ENCODE measurements around the gene APOL1. TPM values are rescaled to one million over a fixed set of nuclear protein-coding genes. Genes with fewer than 3 reads are reported as not detected.
"Not testable (repeated sequence)": the region's sequence is repeated elsewhere in the genome, so short reads cannot be mapped to it uniquely, and the experiment has no call there.

Gene APOL1
- total RNA-seq, 4 donors from 2014 or later, result 0.46 to 4.1 (median 2.0) TPM

GRCh38 chr22:36289406-36289870, 36.5 kb downstream of the APOL1 start:
- no peak for TF ChIP-seq CTCF (IDR thresholded peaks at IDR 0.05)
- no peak for TF ChIP-seq POLR2A (IDR thresholded peaks at IDR 0.05)
- DNase-seq (ENCODE audit: low spot score in 2 of 2), result no peak
- intact Hi-C loops (cut with DNase I; ENCODE audit: low total_unique reads), result loop anchor here (10.0 kb wide), 2 partner anchors 95 to 145 kb away; no protein-coding TSS in a partner anchor
- H3K4me3 ChIP-seq (ENCODE audit: low read depth, poor library complexity, severe bottlenecking), result no peak overlapping the region
- WGBS, 2 donors, result 83 to 86% methylated on average over 7 of the region's 7 CpGs

GRCh38 chr22:36289948-36290371, 37.0 kb downstream of the APOL1 start:
- not testable (repeated sequence) for DNase-seq (ENCODE audit: low spot score in 2 of 2); H3K4me3 ChIP-seq (ENCODE audit: low read depth, poor library complexity, severe bottlenecking)
- WGBS, 2 donors, result 82 to 85% methylated on average over 11 of the region's 11 CpGs
- intact Hi-C loops (cut with DNase I; ENCODE audit: low total_unique reads), result loop anchor here (10.0 kb wide), 2 partner anchors 95 to 145 kb away; no protein-coding TSS in a partner anchor

- WGBS, 2 donors, result 94% methylated on average over 7 to 25 of the region's 40 CpGs
- intact Hi-C loops (cut with DNase I; ENCODE audit: low total_unique reads), result not testable (repeated sequence)
These were observed 37.6 kb downstream of the APOL1 start for GRCh38 chr22:36290391-36291075.

GRCh38 chr22:36291831-36292740, 39.2 kb downstream of the APOL1 start:
- intact Hi-C loops (cut with DNase I; ENCODE audit: low total_unique reads), result no loop called here
- H3K4me3 ChIP-seq (ENCODE audit: low read depth, poor library complexity, severe bottlenecking), result no peak overlapping the region
- DNase-seq (ENCODE audit: low spot score in 2 of 2), result no peak
- 85% methylated on average over 25 to 28 of the region's 29 CpGs for WGBS, 2 donors
- TF ChIP-seq POLR2A (IDR thresholded peaks at IDR 0.05) (no peak), CTCF (IDR thresholded peaks at IDR 0.05) (no peak)

More at GRCh38 chr22:36290391-36291075, 37.6 kb downstream of the APOL1 start:
- H3K4me3 ChIP-seq (ENCODE audit: low read depth, poor library complexity, severe bottlenecking); DNase-seq (ENCODE audit: low spot score in 2 of 2): not testable (repeated sequence)

GRCh38 chr22:36292823-36293530, 40.0 kb downstream of the APOL1 start:
- WGBS, 2 donors, result 91 to 95% methylated on average over 17 of the region's 17 CpGs
- DNase-seq (ENCODE audit: low spot score in 2 of 2), result no peak
- TF ChIP-seq POLR2A (IDR thresholded peaks at IDR 0.05) (no peak), CTCF (IDR thresholded peaks at IDR 0.05) (no peak)
- no peak overlapping the region for H3K4me3 ChIP-seq (ENCODE audit: low read depth, poor library complexity, severe bottlenecking)
- intact Hi-C loops (cut with DNase I; ENCODE audit: low total_unique reads), result no loop called here

- DNase-seq (ENCODE audit: low spot score in 2 of 2), result no peak
- no peak for TF ChIP-seq POLR2A (IDR thresholded peaks at IDR 0.05)
- no peak for TF ChIP-seq CTCF (IDR thresholded peaks at IDR 0.05)
- intact Hi-C loops (cut with DNase I; ENCODE audit: low total_unique reads), result no loop called here
These were observed 40.8 kb downstream of the APOL1 start for GRCh38 chr22:36293606-36294292.

More at GRCh38 chr22:36293606-36294292, 40.8 kb downstream of the APOL1 start:
- no peak overlapping the region for H3K4me3 ChIP-seq (ENCODE audit: low read depth, poor library complexity, severe bottlenecking)
- WGBS, 2 donors, result 91% methylated on average over 26 of the region's 26 CpGs

Data from lower leg skin (tissue), 4 donors.